ENCODE measurements around the gene SMARCB1.
A peak's percentile ranks its signal among the peaks of the same experiment; 100 is the strongest.

The SMARCB1 gene

DNA sequence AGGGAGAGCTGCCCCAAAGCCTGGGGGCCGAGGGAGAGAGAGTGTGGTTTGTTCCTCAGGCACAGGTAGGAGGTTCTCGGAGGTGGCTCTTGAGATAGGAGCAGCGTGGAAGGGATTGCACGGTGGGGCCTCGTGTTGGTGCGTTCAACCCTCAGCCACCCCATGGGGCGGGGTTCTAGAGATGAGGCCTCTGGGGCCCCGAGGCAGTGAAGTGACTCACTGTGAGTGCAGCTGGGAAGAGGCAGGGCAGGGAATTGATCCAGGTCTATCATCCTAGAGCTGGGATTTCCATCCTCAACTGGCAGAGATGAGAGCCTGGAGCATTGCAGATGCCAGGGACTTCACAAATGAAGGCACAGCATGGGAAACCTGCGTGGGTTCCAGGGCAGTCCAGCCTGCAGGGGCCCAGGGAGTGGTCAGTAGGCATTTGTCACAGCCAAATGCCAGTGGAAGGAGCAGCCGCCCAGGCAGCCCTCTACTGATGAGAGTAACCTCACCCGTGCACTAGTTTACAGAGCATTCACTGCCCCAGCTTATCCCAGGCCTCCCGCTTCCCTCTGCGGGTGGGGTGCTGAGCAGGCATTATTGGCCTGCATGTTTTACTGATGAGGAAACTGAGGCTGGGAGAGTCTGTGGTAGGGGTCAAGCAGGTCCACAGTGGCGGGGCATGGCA is 5.1 kb upstream of the SMARCB1 start:
- DNase-seq, result no peak

DNA sequence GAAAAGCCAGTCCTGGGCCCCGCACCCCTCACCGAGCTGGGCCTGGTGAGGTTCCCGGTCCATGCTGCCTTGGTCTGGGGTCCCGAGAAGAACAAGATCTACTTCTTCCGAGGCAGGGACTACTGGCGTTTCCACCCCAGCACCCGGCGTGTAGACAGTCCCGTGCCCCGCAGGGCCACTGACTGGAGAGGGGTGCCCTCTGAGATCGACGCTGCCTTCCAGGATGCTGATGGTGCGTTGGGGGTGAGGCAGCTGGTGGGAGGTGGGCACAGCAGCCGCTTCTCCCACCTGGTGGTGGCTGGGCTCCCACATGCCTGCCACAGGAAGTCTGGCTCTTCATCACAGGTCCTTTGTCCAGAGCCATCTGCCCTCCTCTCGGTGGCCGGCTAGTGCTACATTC is 4.5 kb upstream of the SMARCB1 start:
- DNase-seq, result no peak

DNA sequence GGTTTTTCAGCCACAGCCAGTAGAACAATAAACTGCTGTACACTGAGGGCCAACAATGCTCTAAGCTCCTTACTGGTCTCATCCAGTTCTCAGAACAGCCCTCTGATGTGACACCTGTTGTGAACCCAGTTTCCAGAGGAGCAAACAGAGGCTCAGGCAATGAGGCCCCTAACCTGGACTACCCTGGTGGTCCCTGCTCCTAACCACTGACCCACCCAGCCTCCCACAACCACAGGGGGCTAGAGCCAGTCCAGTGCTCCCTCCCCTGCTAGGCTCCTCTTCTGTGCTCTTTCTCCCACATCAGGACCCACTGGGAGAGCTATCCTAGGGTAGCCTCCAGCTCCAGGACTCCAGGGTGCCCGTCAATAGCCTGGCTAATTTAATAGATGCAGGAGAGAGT is 4.1 kb upstream of the SMARCB1 start:
- no peak for DNase-seq

DNA sequence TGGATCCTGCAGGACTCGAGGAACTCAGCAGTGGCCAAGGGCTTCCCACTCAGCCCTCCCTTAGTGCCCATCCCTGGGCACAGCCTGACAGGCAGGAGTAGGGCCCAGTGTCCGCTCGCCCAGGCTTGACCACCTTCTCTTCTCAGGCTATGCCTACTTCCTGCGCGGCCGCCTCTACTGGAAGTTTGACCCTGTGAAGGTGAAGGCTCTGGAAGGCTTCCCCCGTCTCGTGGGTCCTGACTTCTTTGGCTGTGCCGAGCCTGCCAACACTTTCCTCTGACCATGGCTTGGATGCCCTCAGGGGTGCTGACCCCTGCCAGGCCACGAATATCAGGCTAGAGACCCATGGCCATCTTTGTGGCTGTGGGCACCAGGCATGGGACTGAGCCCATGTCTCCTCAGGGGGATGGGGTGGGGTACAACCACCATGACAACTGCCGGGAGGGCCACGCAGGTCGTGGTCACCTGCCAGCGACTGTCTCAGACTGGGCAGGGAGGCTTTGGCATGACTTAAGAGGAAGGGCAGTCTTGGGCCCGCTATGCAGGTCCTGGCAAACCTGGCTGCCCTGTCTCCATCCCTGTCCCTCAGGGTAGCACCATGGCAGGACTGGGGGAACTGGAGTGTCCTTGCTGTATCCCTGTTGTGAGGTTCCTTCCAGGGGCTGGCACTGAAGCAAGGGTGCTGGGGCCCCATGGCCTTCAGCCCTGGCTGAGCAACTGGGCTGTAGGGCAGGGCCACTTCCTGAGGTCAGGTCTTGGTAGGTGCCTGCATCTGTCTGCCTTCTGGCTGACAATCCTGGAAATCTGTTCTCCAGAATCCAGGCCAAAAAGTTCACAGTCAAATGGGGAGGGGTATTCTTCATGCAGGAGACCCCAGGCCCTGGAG is 3.3 kb upstream of the SMARCB1 start:
- DNase-seq, result no peak

DNA sequence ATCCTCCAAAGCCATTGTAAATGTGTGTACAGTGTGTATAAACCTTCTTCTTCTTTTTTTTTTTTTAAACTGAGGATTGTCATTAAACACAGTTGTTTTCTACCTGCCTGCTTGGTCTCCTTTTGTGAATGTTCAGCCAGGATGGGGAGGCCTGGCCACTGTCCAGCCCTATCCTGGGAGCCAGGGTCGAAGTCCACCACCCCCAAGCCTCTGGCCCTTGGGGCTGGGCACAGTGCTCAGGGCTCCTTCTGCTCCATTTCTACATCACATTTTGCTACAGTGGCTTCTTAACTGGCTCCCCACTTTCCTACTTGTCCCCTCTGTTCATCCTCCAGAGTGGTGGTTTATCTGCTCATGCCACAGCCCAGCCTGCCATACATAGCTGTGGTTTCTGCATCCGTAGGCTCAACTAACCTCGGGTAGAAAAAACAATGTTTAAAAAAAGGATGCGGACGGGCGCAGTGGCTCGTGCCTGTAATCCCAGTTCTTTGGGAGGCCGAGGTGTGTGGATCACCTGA is 2.5 kb upstream of the SMARCB1 start:
- DNase-seq, result no peak

DNA sequence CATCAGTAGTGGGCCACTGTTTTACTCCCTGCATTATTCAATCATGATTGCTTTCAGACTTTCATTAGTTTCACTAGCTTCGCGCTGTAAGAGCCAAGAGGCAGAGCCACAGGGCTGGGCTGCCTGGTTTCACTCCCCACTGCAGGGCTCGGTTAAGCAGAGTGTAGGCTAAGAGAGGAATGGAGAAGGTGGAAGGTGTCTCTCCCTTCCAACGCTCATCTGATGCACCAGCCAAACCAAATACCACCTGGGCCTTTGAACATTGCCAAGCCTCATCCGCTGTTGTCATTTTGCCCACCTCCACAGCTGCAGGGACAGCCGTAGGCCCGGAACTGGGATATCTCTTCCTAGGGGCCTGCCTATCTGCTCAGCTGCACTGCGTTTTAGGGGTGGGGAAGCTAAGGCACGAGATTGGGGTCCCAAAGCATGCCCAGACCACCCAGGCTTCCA is 480 bp upstream of the SMARCB1 start:
- no peak for DNase-seq

DNA sequence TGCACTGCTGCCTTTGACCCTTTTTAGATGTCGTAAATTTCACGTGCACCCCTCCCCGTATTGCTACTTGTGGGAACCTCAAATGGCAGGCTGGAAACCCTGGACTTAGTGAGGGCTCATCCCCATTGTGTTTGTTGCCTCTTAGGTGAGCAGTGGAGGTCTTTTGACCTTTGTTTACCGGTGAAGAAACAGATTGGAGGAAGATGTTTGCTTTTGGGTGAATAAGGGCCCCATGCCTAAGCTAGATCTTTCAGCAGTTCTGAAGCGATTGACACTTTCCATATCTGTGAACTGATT is 782 bp downstream of the SMARCB1 start:
- peak; percentile 42 for DNase-seq

DNA sequence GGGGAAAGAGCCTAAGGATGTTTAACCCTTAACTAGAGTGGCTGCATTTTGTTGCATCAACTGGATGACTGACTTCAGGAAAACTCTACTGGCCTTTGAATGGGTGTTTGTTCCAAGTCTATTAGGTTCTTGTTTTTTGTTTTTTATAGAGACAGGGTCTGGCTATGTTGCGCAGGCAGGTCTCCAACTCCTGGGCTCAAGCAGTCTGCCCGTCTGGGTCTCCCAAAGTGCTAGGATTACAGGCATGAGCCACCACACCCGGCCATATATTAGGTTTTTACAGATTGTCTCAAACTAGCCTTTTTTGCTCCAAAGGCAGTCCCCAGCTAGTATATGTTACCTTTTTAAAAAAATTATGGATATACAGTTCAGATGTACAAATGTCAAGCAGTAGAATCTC is 1.1 kb downstream of the SMARCB1 start:
- no peak for DNase-seq

DNA sequence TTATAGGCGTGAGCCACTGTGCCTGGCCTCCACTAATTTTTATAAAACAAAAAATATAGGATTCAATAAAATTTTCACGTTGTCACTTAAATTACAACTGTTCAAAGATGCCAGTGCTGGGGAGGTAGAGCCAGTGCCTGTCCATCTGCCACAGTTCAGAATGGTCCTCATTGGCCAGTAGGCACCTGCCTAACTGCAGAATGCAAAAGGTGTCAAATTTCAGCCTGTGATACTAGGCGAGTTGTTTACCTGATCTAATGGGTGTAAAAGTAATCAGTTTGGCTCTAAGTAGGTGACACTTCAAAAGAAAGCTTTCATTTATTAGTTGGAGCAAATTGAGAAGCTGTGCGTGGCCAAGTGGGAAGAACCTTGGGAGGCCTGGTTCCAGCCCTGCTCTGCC is 2.4 kb downstream of the SMARCB1 start:
- peak; percentile 1 for DNase-seq

DNA sequence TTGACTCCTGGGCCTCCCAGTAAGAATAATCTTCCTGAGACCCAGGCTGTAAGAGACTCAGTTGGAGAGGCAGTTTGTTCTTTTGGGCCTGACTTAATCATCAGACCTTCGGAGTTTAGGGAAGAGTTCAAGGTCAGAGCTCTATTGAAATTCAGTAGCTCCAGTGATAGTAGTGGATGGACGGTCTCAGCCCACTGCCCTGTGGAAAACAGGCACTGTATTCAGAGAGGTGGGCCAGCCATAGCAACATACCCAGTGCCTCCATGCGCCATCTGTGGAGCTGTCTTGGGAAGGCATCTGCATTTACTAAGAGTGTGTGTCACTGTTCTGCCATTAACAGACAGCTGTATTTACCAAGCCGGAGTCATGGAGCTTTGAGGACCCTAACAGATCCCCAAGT is 2.9 kb downstream of the SMARCB1 start:
- no peak for DNase-seq

DNA sequence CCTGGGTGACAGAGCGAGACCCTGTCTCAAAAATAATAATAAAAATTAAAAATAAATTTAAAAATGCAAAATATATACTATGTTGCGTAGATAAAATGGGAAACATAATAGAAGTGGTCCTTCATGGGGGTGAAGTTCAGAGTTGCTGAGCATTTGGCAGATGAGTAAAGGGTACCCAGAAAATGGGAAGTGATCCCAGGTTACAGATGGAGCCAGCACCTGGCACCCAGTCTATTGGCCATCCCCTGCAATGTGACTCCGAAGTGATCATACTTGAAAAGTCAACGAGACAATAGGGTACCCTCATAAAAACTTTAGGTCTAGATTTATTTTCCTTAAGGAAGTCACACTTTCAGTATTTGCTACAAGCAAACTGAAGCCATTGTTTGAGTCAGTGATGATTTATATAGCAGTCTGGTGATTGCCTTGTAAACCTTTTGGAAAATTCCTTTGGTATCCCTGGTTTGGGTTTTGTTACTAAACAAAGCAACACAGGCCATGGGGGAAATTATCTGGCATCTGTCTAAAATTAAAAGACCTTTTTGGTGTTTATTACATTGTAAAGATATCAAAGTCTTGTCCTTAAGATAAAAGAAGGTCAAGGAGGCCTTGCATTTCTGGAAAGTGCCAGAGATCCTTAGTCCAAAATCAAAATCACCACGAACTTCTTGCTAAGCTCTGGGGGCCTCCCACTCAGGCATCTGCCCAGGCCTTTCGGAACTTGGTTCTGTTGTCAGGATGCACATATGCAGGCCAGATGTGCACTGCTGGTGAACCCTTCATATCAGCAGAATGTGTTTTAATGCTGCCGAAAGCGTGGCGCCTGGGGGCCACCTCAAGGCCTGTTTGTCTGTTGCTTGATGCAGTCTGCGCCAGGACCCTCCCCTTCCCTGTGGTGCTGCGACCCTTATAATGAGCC is 4.3 kb downstream of the SMARCB1 start:
- no peak for DNase-seq

DNA sequence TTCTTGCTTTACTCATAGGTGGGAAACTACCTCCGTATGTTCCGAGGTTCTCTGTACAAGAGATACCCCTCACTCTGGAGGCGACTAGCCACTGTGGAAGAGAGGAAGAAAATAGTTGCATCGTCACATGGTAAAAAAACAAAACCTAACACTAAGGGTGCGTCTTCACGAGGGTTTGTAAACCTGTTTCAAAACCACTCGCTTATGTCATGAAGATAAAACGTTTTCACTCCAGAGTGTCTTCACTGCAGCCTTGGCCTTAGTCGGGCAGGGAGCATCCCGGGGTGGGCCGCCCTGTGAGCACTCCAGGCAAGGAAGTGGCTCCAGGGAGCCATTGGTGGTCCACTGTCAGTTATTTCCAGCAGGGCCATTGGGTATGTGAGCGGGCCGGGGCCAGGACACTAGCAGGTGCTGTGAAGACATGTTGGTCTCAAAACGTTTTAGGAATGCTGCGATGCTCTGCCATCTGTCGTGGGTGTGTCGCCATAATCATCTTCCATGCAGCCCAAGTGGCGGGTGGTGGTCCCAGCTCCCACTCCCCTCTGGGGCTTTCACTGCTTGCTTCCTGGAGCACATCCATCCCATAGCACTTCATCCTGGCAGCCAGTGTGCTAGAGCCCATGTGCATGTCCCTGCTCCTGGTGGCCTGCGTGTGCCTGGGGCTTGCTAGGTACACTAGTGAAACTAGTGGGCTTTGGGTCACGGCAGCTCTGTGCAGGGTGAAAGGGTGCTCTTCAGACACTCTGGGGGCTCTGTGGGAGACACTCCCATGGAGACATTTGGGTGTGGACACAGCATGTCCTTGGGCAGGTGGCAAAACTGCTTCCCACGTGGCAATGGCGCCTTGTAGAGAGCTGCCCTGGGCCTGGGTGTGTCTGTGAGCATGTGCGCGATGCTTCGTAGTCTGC is 5.2 kb downstream of the SMARCB1 start:
- DNase-seq, result no peak

DNA sequence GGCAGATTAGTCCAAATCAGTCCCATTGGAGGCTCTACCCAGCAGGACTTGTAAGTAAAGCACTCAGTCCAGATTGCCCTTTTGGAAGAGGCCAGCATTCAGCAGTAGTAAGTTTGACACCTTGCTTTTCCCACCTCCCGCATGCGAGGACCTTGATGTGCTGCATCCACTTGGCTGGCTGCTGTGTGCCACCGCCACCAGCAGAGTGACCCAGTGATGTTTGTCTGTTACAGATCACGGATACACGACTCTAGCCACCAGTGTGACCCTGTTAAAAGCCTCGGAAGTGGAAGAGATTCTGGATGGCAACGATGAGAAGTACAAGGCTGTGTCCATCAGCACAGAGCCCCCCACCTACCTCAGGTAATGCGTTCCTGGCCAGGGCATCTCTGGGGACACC is 6.6 kb downstream of the SMARCB1 start:
- DNase-seq, result no peak

DNA sequence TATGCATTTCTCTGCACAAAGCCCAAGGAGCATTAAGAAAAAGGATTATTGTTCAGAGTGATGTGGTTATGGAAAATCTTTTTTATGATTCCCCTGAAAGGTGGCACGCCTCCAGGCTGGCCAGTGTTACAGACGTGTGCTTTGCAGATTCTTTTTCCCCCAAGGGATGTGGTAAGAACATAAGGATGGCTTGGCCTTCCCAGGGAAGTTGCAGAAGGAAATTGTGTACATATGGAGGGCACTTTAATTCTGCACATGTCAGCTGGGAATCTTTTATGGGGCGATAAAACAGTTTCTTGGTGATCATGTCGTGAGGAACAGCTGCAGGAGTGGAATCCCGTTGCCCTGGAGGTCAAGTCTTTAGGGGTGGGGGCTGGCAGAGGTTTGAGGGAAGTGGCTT is 9.7 kb downstream of the SMARCB1 start:
- no peak for DNase-seq

DNA sequence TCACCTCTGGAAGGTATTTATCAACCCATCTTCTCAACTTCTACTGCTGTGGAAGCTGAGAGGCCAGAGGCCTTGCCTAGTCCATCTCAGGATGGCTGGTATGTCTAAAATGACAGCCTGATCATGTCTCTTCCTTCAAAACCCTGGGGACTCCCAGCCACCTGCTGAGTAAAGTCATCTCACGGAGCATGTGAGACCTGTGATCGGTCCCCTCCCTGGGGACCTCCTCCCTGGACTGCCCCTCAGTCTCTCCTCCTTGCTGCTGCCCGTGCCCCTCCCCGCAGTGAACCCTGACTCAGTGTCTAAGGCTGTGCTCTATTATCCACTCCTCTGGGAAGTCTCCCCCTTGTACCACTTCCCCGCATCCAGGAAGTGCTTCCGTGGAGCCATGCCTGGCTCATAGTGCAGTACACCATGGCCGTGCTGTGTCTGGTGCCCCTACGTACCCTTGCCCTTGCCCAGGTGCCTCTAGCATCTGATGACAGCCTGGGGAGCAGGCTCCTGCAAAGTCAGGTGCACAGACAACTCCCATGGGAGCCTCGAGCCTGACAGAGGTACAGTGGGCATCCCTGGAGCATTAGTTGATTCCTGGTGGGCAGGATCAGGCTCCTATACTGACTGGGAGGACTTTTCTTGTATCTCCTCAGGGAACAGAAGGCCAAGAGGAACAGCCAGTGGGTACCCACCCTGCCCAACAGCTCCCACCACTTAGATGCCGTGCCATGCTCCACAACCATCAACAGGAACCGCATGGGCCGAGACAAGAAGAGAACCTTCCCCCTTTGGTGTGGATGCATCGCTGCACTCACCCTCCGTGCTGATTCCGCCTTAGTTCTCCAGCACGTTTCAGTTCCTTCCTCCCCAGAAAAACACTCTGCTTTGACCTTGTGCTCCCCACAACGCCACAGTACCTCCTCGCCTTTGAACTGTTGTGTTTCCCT is 13.8 kb downstream of the SMARCB1 start:
- no peak for DNase-seq

DNA sequence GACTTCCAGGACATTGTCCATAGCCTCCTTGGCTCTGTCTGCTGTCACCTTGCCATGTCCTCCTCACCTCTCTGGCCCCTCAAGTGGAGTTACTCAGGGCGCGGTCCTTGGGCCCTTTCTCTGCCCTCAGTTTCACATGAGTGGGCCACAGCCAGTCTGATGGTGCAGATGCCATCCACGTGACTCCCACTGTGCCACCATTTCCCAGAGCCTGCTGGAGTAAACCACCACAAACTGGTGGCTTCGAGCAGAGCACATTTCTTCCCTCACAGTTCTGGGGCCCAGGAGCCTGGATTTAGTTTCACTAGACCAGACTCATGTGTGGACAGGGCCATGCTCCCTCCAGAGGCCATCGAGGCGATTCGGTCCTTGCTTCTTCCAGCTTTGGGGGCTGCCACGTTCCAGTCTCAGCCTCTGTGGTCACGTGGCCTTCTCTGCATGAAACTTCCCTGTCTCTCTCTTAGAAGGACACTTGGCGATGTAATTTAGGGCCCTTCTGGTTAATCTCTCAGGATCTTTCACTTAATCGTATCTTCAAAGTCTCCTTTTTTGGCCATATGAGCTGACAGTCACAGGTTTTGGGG is 14.6 kb downstream of the SMARCB1 start:
- DNase-seq, result no peak

DNA sequence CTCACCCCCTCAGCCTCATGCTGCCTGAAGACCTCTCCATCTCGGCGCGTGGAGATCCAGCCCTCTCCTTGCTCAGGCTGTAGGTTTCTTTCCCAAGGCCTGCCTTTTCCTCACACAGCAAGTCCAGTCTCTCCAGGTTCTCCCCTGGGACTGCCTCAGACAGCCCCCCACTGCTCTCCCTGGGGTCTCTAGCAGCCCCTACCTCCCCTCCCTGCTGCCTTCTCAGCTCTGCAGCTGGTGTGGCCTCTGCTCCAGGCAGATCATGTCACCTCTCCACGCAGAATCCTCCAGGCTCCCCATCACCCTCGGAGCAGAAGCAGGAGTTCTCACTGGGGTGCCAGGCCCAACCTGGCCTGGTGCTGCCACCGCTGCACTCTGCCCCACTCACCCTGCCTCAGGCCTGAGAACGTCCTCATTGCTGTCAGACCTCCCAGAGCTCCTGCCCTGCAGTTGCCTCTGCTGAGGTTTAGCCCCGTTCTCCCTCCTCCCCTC is 15.2 kb downstream of the SMARCB1 start:
- DNase-seq, result no peak

DNA sequence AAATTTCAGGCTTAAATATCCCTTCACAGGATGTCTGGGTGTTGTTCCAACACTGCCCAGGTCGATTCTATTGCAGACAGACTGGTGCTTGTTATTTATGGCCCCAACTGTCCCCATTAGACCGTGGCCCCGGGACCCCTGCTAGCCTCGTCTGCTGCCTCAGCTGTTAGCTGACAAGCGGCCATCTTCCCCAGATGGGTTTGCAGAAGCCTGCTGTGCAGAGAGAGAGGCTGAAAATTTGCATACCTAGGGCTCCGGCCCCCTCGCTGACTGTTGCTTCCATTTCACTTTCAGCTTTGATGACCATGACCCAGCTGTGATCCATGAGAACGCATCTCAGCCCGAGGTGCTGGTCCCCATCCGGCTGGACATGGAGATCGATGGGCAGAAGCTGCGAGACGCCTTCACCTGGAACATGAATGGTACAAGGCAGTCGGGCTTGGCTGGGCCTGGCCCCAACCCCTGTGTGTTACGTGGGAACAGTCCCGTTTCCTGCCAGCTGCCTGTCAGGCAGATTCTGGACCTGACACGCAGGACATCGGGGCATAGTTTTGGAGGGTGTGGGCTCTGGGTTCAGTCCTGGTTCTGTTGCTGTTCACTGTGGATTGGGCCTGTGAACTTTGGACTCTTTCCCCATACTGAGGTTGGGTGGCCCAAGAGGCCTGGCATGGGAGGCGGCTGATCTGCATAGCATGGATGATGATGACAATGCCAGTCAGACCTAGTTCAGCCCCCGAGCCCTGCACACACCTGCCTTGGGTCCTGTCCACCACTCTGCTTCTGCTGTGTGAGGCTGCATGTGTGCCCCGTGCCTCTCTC is 16.4 kb downstream of the SMARCB1 start:
- no peak for DNase-seq

DNA sequence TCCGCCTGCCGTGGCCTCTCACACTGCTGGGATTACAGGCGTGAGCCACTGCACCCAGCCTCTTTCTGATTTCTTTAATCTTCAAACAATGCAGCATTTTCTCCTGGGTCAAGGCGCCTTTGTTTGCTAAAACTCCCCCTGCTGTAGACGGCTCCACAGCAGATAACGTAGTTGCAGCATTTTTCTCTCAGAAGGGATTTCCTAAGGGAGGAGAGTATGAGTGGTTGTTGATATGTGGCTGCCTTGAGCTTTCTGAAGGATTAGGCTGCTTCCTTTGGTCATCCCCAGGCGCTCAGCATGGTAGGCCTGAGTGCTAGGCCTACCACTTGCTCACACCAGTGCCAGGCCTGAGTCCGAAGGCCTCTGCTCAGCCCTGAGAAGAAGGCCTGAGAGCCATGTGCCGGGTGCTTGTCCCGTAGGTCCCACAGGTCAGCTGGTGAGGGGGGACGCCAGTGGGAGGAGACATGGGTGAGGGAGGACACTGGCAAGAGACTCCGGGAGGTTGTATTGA is 18.1 kb downstream of the SMARCB1 start:
- no peak for DNase-seq

Data from DMS79 treated with DMSO at 0.1 percent for 48 hours (cell line).